Activated CD4-positive, alpha-beta memory T cell treated with anti-CD3 and anti-CD28 coated beads, Interleukin-2, amount 10 ng/mL, durations not matched to agents 7 days and 5 days (primary cell): ENCODE measurements around the gene FURIN. TPM values are rescaled to one million over a fixed set of nuclear protein-coding genes. Genes with fewer than 3 reads are reported as not detected.
"Not testable (repeated sequence)": the region's sequence is repeated elsewhere in the genome, so short reads cannot be mapped to it uniquely, and the experiment has no call there.

Source experiments
- CTCF ChIA-PET: fragments of 350-600 bp; sonication (Branson Sonifier 250); formaldehyde crosslinking; loops from one replicate; lab custom pipeline; 2021; ENCODE audit warnings: antibody characterized with exemption, inconsistent platforms; lab: Charles Lee
- POLR2A ChIA-PET: fragments of 350-600 bp; sonication (Branson Sonifier 250); formaldehyde crosslinking; loops from one replicate; lab custom pipeline; 2021; ENCODE audit warnings: antibody characterized with exemption; lab: Charles Lee
- DNase-seq: peaks from one replicate; pipeline ENCODE4 v3.0.0-alpha.2; 2020
- H3K27ac Mint-ChIP-seq: one replicate; pipeline ENCODE4 v1.8.0; 2021; ENCODE audit warnings: mild to moderate bottlenecking, mixed read lengths
- H3K27me3 Mint-ChIP-seq: one replicate; pipeline ENCODE4 v1.8.0; 2021; ENCODE audit warnings: mixed read lengths
- H3K36me3 Mint-ChIP-seq: one replicate; pipeline ENCODE4 v1.8.0; 2021; ENCODE audit warnings: low read depth, mixed read lengths
- H3K4me1 Mint-ChIP-seq: one replicate; pipeline ENCODE4 v1.8.0; 2021; ENCODE audit warnings: mixed read lengths
- H3K4me3 Mint-ChIP-seq: one replicate; pipeline ENCODE4 v1.8.0; 2021; ENCODE audit warnings: mild to moderate bottlenecking, mixed read lengths
- H3K9me3 Mint-ChIP-seq: one replicate; pipeline ENCODE4 v1.8.0; 2021; ENCODE audit warnings: mixed read lengths
- total RNA-seq, 2 experiments: library from RNA; stranded (reverse); gene quantifications; one replicate each; pipeline ENCODE4 v1.2.3, GENCODE V29; 2021

FURIN gene
- total RNA-seq, 2 experiments from 2014 or later: 550 to 553 TPM

DNA sequence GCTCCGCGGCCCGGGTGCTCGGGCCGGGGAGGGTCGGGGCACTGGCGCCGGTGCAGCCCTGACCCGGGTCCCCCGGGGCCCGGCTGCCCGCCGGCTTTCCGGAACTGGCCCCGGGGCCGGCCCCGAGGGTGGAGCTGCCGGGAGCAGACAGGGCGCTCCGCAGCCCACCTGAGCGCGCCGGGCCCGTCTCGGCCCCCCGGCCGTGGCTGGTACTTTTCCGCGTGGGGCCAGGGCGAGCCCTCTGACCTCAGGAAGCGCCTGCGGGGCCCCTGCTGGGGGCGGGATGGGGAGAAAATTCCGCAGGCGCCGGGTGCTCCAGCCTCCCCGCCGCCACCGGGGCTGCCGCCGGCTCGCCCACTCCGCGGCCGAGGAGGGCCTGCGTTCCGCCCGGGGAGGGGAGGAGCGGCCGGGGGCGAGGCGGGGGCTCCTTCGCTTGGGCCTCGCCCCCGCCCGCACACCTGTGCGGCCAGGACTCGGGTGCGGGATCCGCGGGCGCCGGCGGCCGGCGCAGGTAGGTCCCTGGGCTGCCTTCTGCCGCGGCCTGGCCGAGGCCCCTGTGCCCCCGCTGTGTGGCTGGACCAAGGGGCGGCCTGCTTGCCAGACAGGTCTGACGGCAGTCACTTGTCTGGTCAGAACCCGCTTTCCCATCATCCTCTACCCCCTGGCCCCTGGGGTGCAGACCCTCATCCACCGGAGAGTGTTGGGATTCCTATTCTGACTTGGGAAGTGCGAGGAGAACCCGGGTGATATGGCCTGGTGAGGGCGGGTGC lies 3.5 kb downstream of the FURIN start:
- CTCF ChIA-PET: interaction anchor here (1.3 to 2.3 kb wide), 6 partner anchors 14 to 64 kb away, joined by 3 to 14 read pairs (median 5); partner anchors contain the start of gene HDDC3
- H3K9me3 Mint-ChIP-seq: no peaks in the 10 kb centered on the region
- POLR2A ChIA-PET: interaction anchor here (1.0 to 5.9 kb wide), 25 partner anchors 11 to 642 kb away, joined by 3 to 93 read pairs (median 6); partner anchors contain the start of genes BLM, FES, HDDC3 and MAN2A2
- peak overlapping the region; percentile 93 for H3K27ac Mint-ChIP-seq
- DNase-seq: no peak
- peaks cover 71% of the 10 kb centered on the region for H3K4me1 Mint-ChIP-seq
- H3K27me3 Mint-ChIP-seq: no peaks in the 10 kb centered on the region
- peaks cover 59% of the 10 kb centered on the region for H3K36me3 Mint-ChIP-seq
- H3K4me3 Mint-ChIP-seq: peak overlapping the region; percentile 93

DNA sequence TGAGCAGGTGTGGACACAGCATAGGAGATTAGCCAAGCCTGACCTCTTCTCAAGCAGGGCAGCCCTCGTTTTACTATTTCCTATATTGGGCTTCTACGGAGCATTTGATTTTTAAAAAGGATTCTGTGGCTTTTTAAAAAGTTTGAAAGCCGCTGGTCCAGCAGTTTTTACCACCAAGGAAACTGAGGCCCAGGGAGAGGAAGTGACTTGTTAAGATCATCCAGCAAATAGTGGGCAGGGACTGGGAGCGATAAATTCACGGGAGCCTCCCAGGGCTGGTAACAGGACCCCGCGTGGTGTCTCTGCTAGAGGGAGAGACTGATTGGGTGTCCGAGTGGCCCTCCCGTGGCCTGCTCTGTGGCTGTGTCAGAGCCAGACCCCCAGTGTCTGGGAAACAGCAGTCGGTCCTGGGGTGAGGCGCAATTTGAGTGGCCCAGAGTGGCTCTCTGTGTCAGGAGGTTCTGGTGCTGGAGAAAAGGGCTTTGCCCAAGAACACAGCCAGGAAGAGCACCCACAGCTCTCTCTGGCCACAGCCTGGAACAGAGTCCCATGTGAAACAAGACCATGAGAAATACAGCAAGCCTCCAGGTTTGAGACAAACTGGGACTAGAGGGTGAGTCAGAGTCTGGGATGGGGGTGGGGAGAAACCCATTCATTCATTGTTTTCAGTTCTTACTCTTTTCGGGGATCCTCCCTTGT lies 4.2 kb downstream of the FURIN start:
- ChIA-PET CTCF (interaction anchor here (1.1 to 2.0 kb wide), 3 partner anchors 13 to 90 kb away, joined by 3 to 8 read pairs (median 4); no protein-coding TSS in a partner anchor), POLR2A (interaction anchor here (0.7 to 4.0 kb wide), 12 partner anchors 9 to 223 kb away, joined by 3 to 56 read pairs (median 12); partner anchors contain the start of genes BLM, FES and HDDC3)
- H3K27me3 Mint-ChIP-seq: no peaks in the 10 kb centered on the region
- H3K27ac Mint-ChIP-seq: peak overlapping the region; percentile 93
- H3K9me3 Mint-ChIP-seq: no peaks in the 10 kb centered on the region
- DNase-seq: peak; percentile 44
- H3K4me1 Mint-ChIP-seq: peaks cover 73% of the 10 kb centered on the region
- peak overlapping the region; percentile 93 for H3K4me3 Mint-ChIP-seq
- peaks cover 67% of the 10 kb centered on the region for H3K36me3 Mint-ChIP-seq

GRCh38 chr15:90873488-90873997 lies 5.2 kb downstream of the FURIN start:
- Mint-ChIP-seq H3K36me3 (peaks cover 76% of the 10 kb centered on the region), H3K27me3 (no peaks in the 10 kb centered on the region), H3K9me3 (no peaks in the 10 kb centered on the region), H3K27ac (peak overlapping the region; percentile 93), H3K4me1 (peaks cover 72% of the 10 kb centered on the region), H3K4me3 (peak overlapping the region; percentile 93)
- ChIA-PET POLR2A (interaction anchor here (0.7 to 4.0 kb wide), 21 partner anchors 8 to 334 kb away, joined by 3 to 56 read pairs (median 5); partner anchors contain the start of genes BLM, FES, HDDC3 and MAN2A2), CTCF (interaction anchor here (0.5 to 2.0 kb wide), 7 partner anchors 12 to 175 kb away, joined by 3 to 8 read pairs (median 4); partner anchors contain the start of gene MAN2A2)
- no peak for DNase-seq

DNA sequence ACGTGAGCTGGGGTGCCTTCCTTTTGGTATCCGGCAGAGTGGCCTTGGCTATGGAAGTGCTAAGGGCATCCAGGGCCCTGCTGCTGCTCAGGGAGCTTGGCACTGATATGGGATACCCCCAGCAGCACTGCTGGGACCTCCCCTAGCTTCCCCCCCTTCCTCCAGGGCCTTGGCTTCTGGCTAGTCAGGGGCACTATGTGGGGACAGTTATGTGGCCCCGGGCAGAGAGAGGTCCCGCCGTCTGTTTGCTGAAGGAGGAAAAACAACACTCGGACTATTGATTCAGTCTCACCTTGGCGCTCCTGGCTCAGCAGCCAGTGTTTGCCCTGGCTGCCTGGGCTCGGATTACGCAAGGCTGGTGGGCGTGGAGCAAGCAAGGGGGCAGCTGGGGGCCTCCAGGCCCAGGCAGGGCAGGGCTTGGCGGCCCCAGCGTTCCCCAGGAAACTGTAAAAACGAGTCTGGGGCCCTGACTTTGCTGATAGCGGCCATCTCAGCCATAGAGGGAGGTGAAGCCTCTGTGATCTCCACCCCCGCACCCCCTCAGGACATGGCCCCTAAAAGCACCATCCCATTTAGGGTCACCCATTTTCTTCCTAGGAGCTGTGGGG lies 5.7 kb downstream of the FURIN start:
- Mint-ChIP-seq H3K27ac (peak overlapping the region; percentile 93), H3K4me1 (peaks cover 71% of the 10 kb centered on the region), H3K27me3 (no peaks in the 10 kb centered on the region), H3K4me3 (peak overlapping the region; percentile 93), H3K9me3 (no peaks in the 10 kb centered on the region), H3K36me3 (peaks cover 81% of the 10 kb centered on the region)
- POLR2A ChIA-PET: interaction anchor here (0.8 to 4.0 kb wide), 19 partner anchors 8 to 226 kb away, joined by 3 to 56 read pairs (median 5); partner anchors contain the start of genes BLM, FES and MAN2A2
- DNase-seq: no peak
- CTCF ChIA-PET: interaction anchor here (1.1 to 2.0 kb wide), 4 partner anchors 11 to 91 kb away, joined by 3 to 8 read pairs (median 4); partner anchors contain the start of gene MAN2A2

DNA sequence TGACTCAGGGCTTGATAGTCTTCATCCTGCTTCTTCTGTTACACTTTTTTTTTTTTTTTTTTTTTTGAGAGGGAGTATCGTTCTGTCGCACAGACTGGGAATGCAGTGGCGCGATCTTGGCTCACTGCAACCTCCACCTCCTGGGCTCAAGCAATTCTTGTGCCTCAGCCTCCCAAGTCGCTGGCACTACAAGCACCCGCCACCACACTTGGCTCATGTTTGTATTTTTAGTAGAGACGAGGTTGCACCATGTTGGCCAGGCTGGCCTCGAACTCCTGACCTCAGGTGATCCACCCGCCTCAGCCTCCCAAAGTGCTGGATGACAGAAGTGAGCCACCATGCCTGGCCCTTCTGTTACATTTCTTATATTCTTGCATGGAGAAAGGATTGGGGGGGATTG lies 6.6 kb downstream of the FURIN start:
- CTCF ChIA-PET: interaction anchor here (2.0 kb wide), 1 partner anchor 10 kb away, joined by 8 read pairs; no protein-coding TSS in a partner anchor
- H3K36me3 Mint-ChIP-seq: peaks cover 90% of the 10 kb centered on the region
- not testable (repeated sequence) for H3K27me3 Mint-ChIP-seq, DNase-seq, H3K9me3 Mint-ChIP-seq
- peaks cover 69% of the 10 kb centered on the region for H3K4me1 Mint-ChIP-seq
- peak overlapping the region; percentile 67 for H3K27ac Mint-ChIP-seq
- peak overlapping the region; percentile 56 for H3K4me3 Mint-ChIP-seq
- POLR2A ChIA-PET: interaction anchor here (1.0 to 4.0 kb wide), 10 partner anchors 10 to 175 kb away, joined by 3 to 56 read pairs (median 12); partner anchors contain the start of gene FES

GRCh38 chr15:90875549-90875981 lies 7.2 kb downstream of the FURIN start:
- no peaks in the 10 kb centered on the region for H3K9me3 Mint-ChIP-seq
- ChIA-PET POLR2A (interaction anchor here (1.2 to 4.0 kb wide), 5 partner anchors 10 to 158 kb away, joined by 3 to 27 read pairs (median 5); no protein-coding TSS in a partner anchor), CTCF (no interaction called here)
- no peak for DNase-seq
- H3K27ac Mint-ChIP-seq: peak overlapping the region; percentile 67
- peak overlapping the region; percentile 56 for H3K4me3 Mint-ChIP-seq
- peaks cover 63% of the 10 kb centered on the region for H3K4me1 Mint-ChIP-seq
- H3K27me3 Mint-ChIP-seq: no peaks in the 10 kb centered on the region
- H3K36me3 Mint-ChIP-seq: peaks cover 88% of the 10 kb centered on the region

- Mint-ChIP-seq H3K27ac (peak overlapping the region; percentile 67), H3K9me3 (no peaks in the 10 kb centered on the region), H3K4me3 (peak overlapping the region; percentile 56), H3K36me3 (peaks cover 88% of the 10 kb centered on the region), H3K27me3 (no peaks in the 10 kb centered on the region), H3K4me1 (peaks cover 59% of the 10 kb centered on the region)
- POLR2A ChIA-PET: interaction anchor here (0.7 to 4.0 kb wide), 6 partner anchors 9 to 158 kb away, joined by 3 to 27 read pairs (median 4); no protein-coding TSS in a partner anchor
- no peak for DNase-seq
- CTCF ChIA-PET: no interaction called here
These were observed 7.7 kb downstream of the FURIN start for GRCh38 chr15:90876046-90876445.

- no peak for DNase-seq
- Mint-ChIP-seq H3K9me3 (no peaks in the 10 kb centered on the region), H3K4me1 (peaks cover 64% of the 10 kb centered on the region), H3K36me3 (peaks cover 91% of the 10 kb centered on the region), H3K4me3 (peak overlapping the region; percentile 46), H3K27ac (peak overlapping the region; percentile 67), H3K27me3 (no peaks in the 10 kb centered on the region)
- POLR2A ChIA-PET: interaction anchor here (0.7 to 1.8 kb wide), 4 partner anchors 9 to 159 kb away, joined by 3 to 7 read pairs (median 4); no protein-coding TSS in a partner anchor
- CTCF ChIA-PET: no interaction called here
These were observed 8.3 kb downstream of the FURIN start for GRCh38 chr15:90876512-90877170.

DNA sequence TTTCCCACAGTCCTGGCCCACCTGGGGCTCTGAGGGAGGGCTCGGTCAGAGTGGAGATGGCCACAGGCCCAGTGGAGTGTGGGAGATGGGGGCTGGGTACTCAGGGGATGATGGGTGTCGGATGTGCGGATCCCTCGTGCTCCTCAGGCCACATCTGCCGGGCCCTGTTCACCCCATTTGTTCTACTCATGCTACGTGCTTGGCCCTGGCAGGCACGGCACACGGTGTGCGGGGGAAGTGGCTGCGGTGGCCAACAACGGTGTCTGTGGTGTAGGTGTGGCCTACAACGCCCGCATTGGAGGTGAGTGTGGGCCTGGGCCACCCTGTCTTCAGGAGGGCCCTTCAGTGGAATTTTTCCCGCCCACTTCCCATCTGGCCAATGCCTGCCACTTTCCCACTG lies 8.9 kb downstream of the FURIN start:
- peaks cover 70% of the 10 kb centered on the region for H3K4me1 Mint-ChIP-seq
- H3K27ac Mint-ChIP-seq: peak overlapping the region; percentile 67
- POLR2A ChIA-PET: no interaction called here

DNA sequence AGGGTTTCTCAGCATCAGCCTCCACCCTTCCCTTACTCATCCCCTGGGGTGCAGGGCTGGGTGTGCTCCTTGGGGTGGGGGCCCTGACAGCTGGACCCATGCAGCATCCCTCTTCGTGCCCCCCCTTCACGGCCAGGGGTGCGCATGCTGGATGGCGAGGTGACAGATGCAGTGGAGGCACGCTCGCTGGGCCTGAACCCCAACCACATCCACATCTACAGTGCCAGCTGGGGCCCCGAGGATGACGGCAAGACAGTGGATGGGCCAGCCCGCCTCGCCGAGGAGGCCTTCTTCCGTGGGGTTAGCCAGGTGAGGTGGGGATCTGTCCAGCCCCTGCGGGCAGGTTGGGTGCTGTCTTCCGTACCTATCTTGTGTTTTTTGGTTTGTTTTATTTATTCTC lies 9.6 kb downstream of the FURIN start:
- DNase-seq: no peak
- no peaks in the 10 kb centered on the region for H3K27me3 Mint-ChIP-seq
- H3K4me3 Mint-ChIP-seq: no peak overlapping the region
- H3K4me1 Mint-ChIP-seq: peaks cover 72% of the 10 kb centered on the region
- ChIA-PET CTCF (no interaction called here), POLR2A (interaction anchor here (0.9 kb wide), 1 partner anchor 64 kb away, joined by 3 read pairs; no protein-coding TSS in a partner anchor)
- H3K27ac Mint-ChIP-seq: peak overlapping the region; percentile 67
- peaks cover 90% of the 10 kb centered on the region for H3K36me3 Mint-ChIP-seq
- H3K9me3 Mint-ChIP-seq: no peaks in the 10 kb centered on the region

More for the DNA sequence above, 8.9 kb downstream of the FURIN start:
- CTCF ChIA-PET: no interaction called here
- Mint-ChIP-seq H3K9me3 (no peaks in the 10 kb centered on the region), H3K27me3 (no peaks in the 10 kb centered on the region), H3K36me3 (peaks cover 92% of the 10 kb centered on the region), H3K4me3 (peak overlapping the region; percentile 17)
- DNase-seq: no peak

DNA sequence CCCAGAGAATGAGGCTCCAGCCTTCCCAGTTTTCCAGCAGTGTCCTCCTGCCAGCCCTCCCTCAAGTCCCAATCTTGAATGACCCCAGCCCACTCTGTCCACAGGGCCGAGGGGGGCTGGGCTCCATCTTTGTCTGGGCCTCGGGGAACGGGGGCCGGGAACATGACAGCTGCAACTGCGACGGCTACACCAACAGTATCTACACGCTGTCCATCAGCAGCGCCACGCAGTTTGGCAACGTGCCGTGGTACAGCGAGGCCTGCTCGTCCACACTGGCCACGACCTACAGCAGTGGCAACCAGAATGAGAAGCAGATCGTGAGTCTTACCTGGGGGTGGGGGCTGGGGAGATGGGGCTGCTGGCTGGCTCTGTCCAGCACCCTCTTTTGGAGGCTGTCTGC lies 10.3 kb downstream of the FURIN start:
- POLR2A ChIA-PET: interaction anchor here (0.9 to 1.1 kb wide), 2 partner anchors 28 to 65 kb away, joined by 3 read pairs; no protein-coding TSS in a partner anchor
- no peak for DNase-seq
- Mint-ChIP-seq H3K9me3 (no peaks in the 10 kb centered on the region), H3K4me3 (no peak overlapping the region), H3K4me1 (peaks cover 75% of the 10 kb centered on the region), H3K27me3 (no peaks in the 10 kb centered on the region), H3K36me3 (peaks cover 85% of the 10 kb centered on the region), H3K27ac (peak overlapping the region; percentile 49)
- CTCF ChIA-PET: no interaction called here
